Measurements from ENCODE around the gene GPR42.
"Not testable (repeated sequence)": the region's sequence is repeated elsewhere in the genome, so short reads cannot be mapped to it uniquely, and the experiment has no call there.

GPR42 gene

GRCh38 chr19:35396240-35396885 is 25.5 kb downstream of the GPR42 start:
- DNase-seq (ENCODE audit: low read depth), result no peak

- DNase-seq (ENCODE audit: low read depth), result no peak
Measured at GRCh38 chr19:35397064-35397463, 26.2 kb downstream of the GPR42 start.

GRCh38 chr19:35398570-35398969 is 27.7 kb downstream of the GPR42 start:
- no peak for DNase-seq (ENCODE audit: low read depth)

GRCh38 chr19:35399231-35399630 is 28.4 kb downstream of the GPR42 start:
- no peak for DNase-seq (ENCODE audit: low read depth)

GRCh38 chr19:35399948-35400772 is 29.3 kb downstream of the GPR42 start:
- no peak for DNase-seq (ENCODE audit: low read depth)

GRCh38 chr19:35400773-35401100 is 29.9 kb downstream of the GPR42 start:
- DNase-seq (ENCODE audit: low read depth), result no peak

GRCh38 chr19:35401416-35401815 is 30.5 kb downstream of the GPR42 start:
- not testable (repeated sequence) for DNase-seq (ENCODE audit: low read depth)

- peak; percentile 39 for DNase-seq (ENCODE audit: low read depth)
Measured at GRCh38 chr19:35403116-35403760, 32.4 kb downstream of the GPR42 start.

- no peak for DNase-seq (ENCODE audit: low read depth)
Measured at GRCh38 chr19:35404879-35405622, 34.2 kb downstream of the GPR42 start.

- DNase-seq (ENCODE audit: low read depth), result no peak
Measured at GRCh38 chr19:35407619-35408018, 36.8 kb downstream of the GPR42 start.

- no peak for DNase-seq (ENCODE audit: low read depth)
Measured at GRCh38 chr19:35408284-35409171, 37.7 kb downstream of the GPR42 start.

GRCh38 chr19:35409191-35409590 is 38.3 kb downstream of the GPR42 start:
- DNase-seq (ENCODE audit: low read depth), result no peak

GRCh38 chr19:35410487-35410886 is 39.6 kb downstream of the GPR42 start:
- DNase-seq (ENCODE audit: low read depth), result no peak

GRCh38 chr19:35414442-35414841 is 43.6 kb downstream of the GPR42 start:
- DNase-seq (ENCODE audit: low read depth), result no peak

GRCh38 chr19:35416331-35416730 is 45.5 kb downstream of the GPR42 start:
- no peak for DNase-seq (ENCODE audit: low read depth)

GRCh38 chr19:35417278-35417677 is 46.4 kb downstream of the GPR42 start:
- no peak for DNase-seq (ENCODE audit: low read depth)

- no peak for DNase-seq (ENCODE audit: low read depth)
Measured at GRCh38 chr19:35417713-35418534, 47.1 kb downstream of the GPR42 start.

GRCh38 chr19:35419046-35419445 is 48.2 kb downstream of the GPR42 start:
- DNase-seq (ENCODE audit: low read depth), result no peak

- no peak for DNase-seq (ENCODE audit: low read depth)
Measured at GRCh38 chr19:35419805-35420204, 48.9 kb downstream of the GPR42 start.

- DNase-seq (ENCODE audit: low read depth), result no peak
Measured at GRCh38 chr19:35421362-35421761, 50.5 kb downstream of the GPR42 start.

All from CMK (cell line).